Activated naive CD8-positive, alpha-beta T cell treated with anti-CD3 and anti-CD28 coated beads, Interleukin-2, amount 10 ng/mL, durations not matched to agents 7 days and 5 days (primary cell): ENCODE measurements around the gene HOXB8. TPM values are rescaled to one million over a fixed set of nuclear protein-coding genes. Genes with fewer than 3 reads are reported as not detected.

Experiments
- ATAC-seq: fragments of 150-1000 bp; cut with Tn5 transposase; one replicate; pipeline ENCODE4 v1.10.0; 2021; ENCODE audit warnings: low read depth, moderate library complexity
- POLR2A ChIA-PET: fragments of 350-600 bp; sonication (Branson Sonifier 250); formaldehyde crosslinking; loops from one replicate; lab custom pipeline; 2021; ENCODE audit warnings: antibody characterized with exemption; lab: Charles Lee
- DNase-seq: peaks from one replicate; pipeline ENCODE4 v3.0.0; 2021
- H3K27ac Mint-ChIP-seq: one replicate; pipeline ENCODE4 v1.8.0; 2022; ENCODE audit warnings: mild to moderate bottlenecking, mixed read lengths
- H3K27me3 Mint-ChIP-seq: one replicate; pipeline ENCODE4 v1.8.0; 2022; ENCODE audit warnings: mild to moderate bottlenecking, moderate library complexity, mixed read lengths
- H3K36me3 Mint-ChIP-seq: one replicate; pipeline ENCODE4 v1.8.0; 2021; ENCODE audit warnings: mild to moderate bottlenecking, mixed read lengths
- H3K4me1 Mint-ChIP-seq: one replicate; pipeline ENCODE4 v1.8.0; 2021; ENCODE audit warnings: mixed read lengths
- H3K4me3 Mint-ChIP-seq: one replicate; pipeline ENCODE4 v1.8.0; 2022; ENCODE audit warnings: mild to moderate bottlenecking, moderate library complexity, mixed read lengths
- H3K9me3 Mint-ChIP-seq: one replicate; pipeline ENCODE4 v1.8.0; 2021; ENCODE audit warnings: mixed read lengths
- total RNA-seq, 2 experiments: library from RNA; stranded (reverse); gene quantifications; one replicate each; pipeline ENCODE4 v1.2.3, GENCODE V29; 2021

The HOXB8 gene
- total RNA-seq, 2 experiments from 2014 or later = not detected

- no peak for ATAC-seq
- no peak overlapping the region for H3K4me3 Mint-ChIP-seq
- DNase-seq = no peak
- POLR2A ChIA-PET = interaction anchor here (1.6 kb wide), 1 partner anchor 23 kb away, joined by 3 read pairs; no protein-coding TSS in a partner anchor
- H3K27me3 Mint-ChIP-seq = peaks cover 8% of the 10 kb centered on the region
- peaks cover 5% of the 10 kb centered on the region for H3K4me1 Mint-ChIP-seq
- no peaks in the 10 kb centered on the region for H3K9me3 Mint-ChIP-seq
- H3K36me3 Mint-ChIP-seq = peaks cover 5% of the 10 kb centered on the region
- no peak overlapping the region for H3K27ac Mint-ChIP-seq
Observed at GRCh38 chr17:48569674-48570324, 45.3 kb downstream of the HOXB8 start.

DNA sequence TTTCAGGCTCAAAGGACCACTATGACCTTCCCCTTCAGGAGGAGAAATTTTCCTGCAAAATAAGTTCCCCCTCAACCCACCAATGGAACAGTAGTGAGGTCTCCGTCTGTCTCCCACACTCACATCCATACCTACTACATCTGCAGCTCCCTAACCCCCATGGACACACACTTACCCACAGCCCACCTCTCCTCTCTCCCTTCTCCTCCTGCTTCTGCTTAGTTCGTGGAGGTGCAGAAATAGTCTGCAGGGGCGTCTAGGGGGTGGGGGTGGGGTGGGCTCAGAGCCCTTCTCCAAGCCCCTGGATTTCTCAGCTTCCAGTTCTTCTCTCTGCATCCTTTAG, 45.9 kb downstream of the HOXB8 start:
- ATAC-seq = no peak
- POLR2A ChIA-PET = interaction anchor here (1.6 kb wide), 1 partner anchor 22 kb away, joined by 3 read pairs; no protein-coding TSS in a partner anchor
- H3K4me1 Mint-ChIP-seq = peaks cover 5% of the 10 kb centered on the region
- H3K36me3 Mint-ChIP-seq = peaks cover 5% of the 10 kb centered on the region
- no peak overlapping the region for H3K27ac Mint-ChIP-seq
- no peak overlapping the region for H3K4me3 Mint-ChIP-seq
- no peak for DNase-seq
- H3K27me3 Mint-ChIP-seq = peaks cover 11% of the 10 kb centered on the region
- no peaks in the 10 kb centered on the region for H3K9me3 Mint-ChIP-seq

- Mint-ChIP-seq H3K27ac (no peak overlapping the region), H3K4me1 (peaks cover 5% of the 10 kb centered on the region), H3K36me3 (peaks cover 5% of the 10 kb centered on the region), H3K27me3 (peaks cover 13% of the 10 kb centered on the region), H3K9me3 (no peaks in the 10 kb centered on the region), H3K4me3 (peak overlapping the region; percentile 20)
- POLR2A ChIA-PET = no interaction called here
- no peak for ATAC-seq
- DNase-seq = no peak
Observed at GRCh38 chr17:48568499-48569239, 46.4 kb downstream of the HOXB8 start.

DNA sequence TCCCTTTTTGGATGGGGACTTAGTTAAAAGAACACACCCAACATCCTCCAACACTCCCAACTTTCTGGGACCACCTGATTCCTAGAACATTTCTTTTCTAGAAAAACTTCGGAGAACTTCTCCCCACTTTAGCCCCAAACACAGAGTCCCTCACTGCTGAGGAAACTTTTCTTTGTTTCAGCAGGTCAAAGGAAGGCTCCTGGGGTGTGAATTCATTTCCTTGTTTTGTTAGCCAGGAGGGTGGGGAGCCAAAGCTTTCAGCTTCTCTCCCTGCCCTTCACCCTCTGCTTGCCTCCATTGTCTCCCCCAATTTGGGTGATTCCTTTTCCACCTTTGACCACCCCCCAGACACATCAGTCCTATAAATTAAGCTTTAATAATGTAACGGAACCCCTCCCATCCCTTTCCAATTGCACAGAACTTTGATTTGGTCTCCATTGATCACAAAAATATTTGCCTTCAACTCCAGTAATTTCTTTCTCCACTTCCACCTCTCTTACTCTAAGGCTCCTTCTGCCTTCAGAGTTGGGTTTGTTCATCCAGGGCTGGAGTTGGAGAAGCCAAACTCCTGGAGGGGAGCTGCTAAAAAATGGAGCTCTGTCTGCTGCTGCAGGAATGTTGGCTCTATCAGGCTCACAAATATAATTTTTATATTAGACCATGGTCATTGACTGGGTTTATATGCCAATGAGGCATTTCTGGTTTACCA, 47.3 kb downstream of the HOXB8 start:
- Mint-ChIP-seq H3K4me3 (no peak overlapping the region), H3K27me3 (peaks cover 16% of the 10 kb centered on the region), H3K27ac (no peak overlapping the region), H3K36me3 (peaks cover 2% of the 10 kb centered on the region), H3K9me3 (no peaks in the 10 kb centered on the region), H3K4me1 (peaks cover 5% of the 10 kb centered on the region)
- DNase-seq = no peak
- POLR2A ChIA-PET = no interaction called here
- ATAC-seq = no peak

DNA sequence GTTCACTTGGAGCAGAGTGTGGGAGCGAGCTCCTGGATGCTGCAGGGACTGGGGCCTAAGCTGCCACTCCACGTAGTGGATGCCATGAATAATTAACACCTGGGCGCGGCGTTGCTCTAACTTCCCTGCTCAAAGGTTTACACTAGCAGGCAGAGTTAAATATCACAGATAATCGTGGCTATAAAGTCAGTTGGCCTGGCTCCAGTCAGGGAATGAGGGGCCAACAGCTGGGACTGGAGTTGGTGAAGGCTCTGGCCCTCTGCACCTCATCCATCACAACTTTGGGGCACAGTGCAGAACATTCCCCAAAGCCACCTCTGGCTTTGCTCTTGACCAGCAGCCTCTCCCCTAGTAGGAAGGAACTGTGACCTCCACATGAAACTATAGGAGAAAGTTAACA, 47.9 kb downstream of the HOXB8 start:
- no peaks in the 10 kb centered on the region for H3K9me3 Mint-ChIP-seq
- H3K36me3 Mint-ChIP-seq = peaks cover 2% of the 10 kb centered on the region
- no peak for DNase-seq
- no peak for ATAC-seq
- H3K27ac Mint-ChIP-seq = no peak overlapping the region
- POLR2A ChIA-PET = no interaction called here
- no peak overlapping the region for H3K4me3 Mint-ChIP-seq
- H3K4me1 Mint-ChIP-seq = peaks cover 8% of the 10 kb centered on the region
- H3K27me3 Mint-ChIP-seq = peaks cover 16% of the 10 kb centered on the region

DNA sequence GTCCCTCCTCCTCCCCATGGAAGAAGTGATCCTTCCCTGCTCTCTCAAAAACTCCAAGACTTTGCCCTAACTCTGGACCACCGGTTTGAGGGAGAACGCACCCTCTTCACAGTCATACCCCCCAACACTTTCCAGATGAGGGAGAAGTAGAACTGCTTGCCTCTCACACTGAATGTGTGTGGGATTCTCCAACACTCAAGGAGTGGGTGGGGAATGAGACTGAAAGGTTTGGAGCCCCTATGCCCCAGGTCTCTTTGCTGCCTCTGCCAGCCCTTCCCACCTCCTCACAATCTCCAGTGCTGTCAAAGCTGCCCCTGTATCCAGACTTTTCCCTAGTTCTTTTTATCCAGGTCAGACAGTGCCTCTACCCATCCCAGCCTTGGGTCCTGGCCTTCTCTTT, 48.4 kb downstream of the HOXB8 start:
- H3K27ac Mint-ChIP-seq = no peak overlapping the region
- ATAC-seq (no peak), DNase-seq (no peak)
- H3K36me3 Mint-ChIP-seq = peaks cover 4% of the 10 kb centered on the region
- no peaks in the 10 kb centered on the region for H3K9me3 Mint-ChIP-seq
- peaks cover 10% of the 10 kb centered on the region for H3K4me1 Mint-ChIP-seq
- POLR2A ChIA-PET = no interaction called here
- peaks cover 16% of the 10 kb centered on the region for H3K27me3 Mint-ChIP-seq
- no peak overlapping the region for H3K4me3 Mint-ChIP-seq

- no peak overlapping the region for H3K4me3 Mint-ChIP-seq
- POLR2A ChIA-PET = no interaction called here
- peaks cover 16% of the 10 kb centered on the region for H3K27me3 Mint-ChIP-seq
- H3K4me1 Mint-ChIP-seq = peaks cover 16% of the 10 kb centered on the region
- H3K27ac Mint-ChIP-seq = no peak overlapping the region
- no peak for ATAC-seq
- peaks cover 4% of the 10 kb centered on the region for H3K36me3 Mint-ChIP-seq
- DNase-seq = no peak
- no peaks in the 10 kb centered on the region for H3K9me3 Mint-ChIP-seq
Observed at GRCh38 chr17:48565925-48566710, 49.0 kb downstream of the HOXB8 start.

GRCh38 chr17:48565022-48565554, 50.0 kb downstream of the HOXB8 start:
- DNase-seq (no peak), ATAC-seq (no peak)
- Mint-ChIP-seq H3K27ac (no peak overlapping the region), H3K27me3 (peaks cover 16% of the 10 kb centered on the region), H3K9me3 (no peaks in the 10 kb centered on the region), H3K4me3 (peak overlapping the region; percentile 28), H3K4me1 (peaks cover 17% of the 10 kb centered on the region), H3K36me3 (peaks cover 4% of the 10 kb centered on the region)
- POLR2A ChIA-PET = no interaction called here

- Mint-ChIP-seq H3K9me3 (no peaks in the 10 kb centered on the region), H3K4me1 (peaks cover 17% of the 10 kb centered on the region), H3K27me3 (peaks cover 16% of the 10 kb centered on the region), H3K36me3 (peaks cover 4% of the 10 kb centered on the region), H3K27ac (no peak overlapping the region), H3K4me3 (peak overlapping the region; percentile 28)
- no peak for DNase-seq
- ATAC-seq = peak; percentile 15
- POLR2A ChIA-PET = no interaction called here
Observed at GRCh38 chr17:48564188-48565021, 50.7 kb downstream of the HOXB8 start.

DNA sequence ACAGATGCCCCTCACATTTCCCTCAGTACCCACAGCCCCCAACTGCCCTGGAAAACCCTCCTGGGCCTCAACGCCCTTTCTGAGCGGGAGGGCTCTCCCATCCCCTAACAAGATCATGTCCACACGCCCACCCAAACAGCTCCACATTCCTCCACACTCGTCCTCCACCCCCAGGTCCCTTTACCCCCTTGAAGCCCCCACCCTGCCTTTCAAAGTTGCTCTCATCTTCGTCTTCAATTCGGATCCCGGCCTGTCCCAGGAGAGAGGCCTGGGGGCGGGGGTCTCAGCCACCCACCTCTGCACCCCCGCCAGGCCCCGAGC, 51.3 kb downstream of the HOXB8 start:
- POLR2A ChIA-PET = no interaction called here
- no peaks in the 10 kb centered on the region for H3K9me3 Mint-ChIP-seq
- ATAC-seq = no peak
- no peak overlapping the region for H3K27ac Mint-ChIP-seq
- H3K27me3 Mint-ChIP-seq = peaks cover 13% of the 10 kb centered on the region
- peaks cover 2% of the 10 kb centered on the region for H3K36me3 Mint-ChIP-seq
- DNase-seq = no peak
- H3K4me1 Mint-ChIP-seq = peaks cover 17% of the 10 kb centered on the region
- no peak overlapping the region for H3K4me3 Mint-ChIP-seq

GRCh38 chr17:48563385-48563838, 51.7 kb downstream of the HOXB8 start:
- Mint-ChIP-seq H3K27ac (no peak overlapping the region), H3K9me3 (no peaks in the 10 kb centered on the region), H3K4me1 (peaks cover 14% of the 10 kb centered on the region), H3K4me3 (no peak overlapping the region), H3K36me3 (peaks cover 2% of the 10 kb centered on the region), H3K27me3 (peaks cover 16% of the 10 kb centered on the region)
- DNase-seq (no peak), ATAC-seq (no peak)
- POLR2A ChIA-PET = no interaction called here

GRCh38 chr17:48562934-48563333, 52.2 kb downstream of the HOXB8 start:
- peaks cover 17% of the 10 kb centered on the region for H3K27me3 Mint-ChIP-seq
- DNase-seq (no peak), ATAC-seq (no peak)
- peaks cover 12% of the 10 kb centered on the region for H3K4me1 Mint-ChIP-seq
- no peaks in the 10 kb centered on the region for H3K9me3 Mint-ChIP-seq
- H3K4me3 Mint-ChIP-seq = no peak overlapping the region
- H3K27ac Mint-ChIP-seq = no peak overlapping the region
- POLR2A ChIA-PET = no interaction called here
- peaks cover 2% of the 10 kb centered on the region for H3K36me3 Mint-ChIP-seq
